GM10248 (cell line): ENCODE results near the gene POLR3H.
A peak's percentile ranks its signal among the peaks of the same experiment; 100 is the strongest.
"Not testable (repeated sequence)": the region's sequence is repeated elsewhere in the genome, so short reads cannot be mapped to it uniquely, and the experiment has no call there.

Experiments used
- CTCF ChIA-PET: fragments of 300-600 bp; sonication (Branson Sonifier 250); formaldehyde crosslinking; extraction: SDS; loops from one replicate; lab custom pipeline; 2021; ENCODE audit warnings: antibody characterized with exemption; lab: Yijun Ruan, JAX
- POLR2A ChIA-PET: fragments of 350-650 bp; sonication (Branson Sonifier 250); formaldehyde crosslinking; extraction: SDS; loops from one replicate; lab custom pipeline; 2020; ENCODE audit warnings: antibody characterized with exemption; lab: Yijun Ruan, JAX
- DNase-seq: peaks from one replicate; pipeline ENCODE4 v3.0.0; 2012; ENCODE audit errors: extremely low spot score
- CTCF ChIP-seq: IDR thresholded peaks from 2 replicates; pipeline ENCODE4 v1.5.1; 2012; ENCODE audit warnings: mild to moderate bottlenecking, low read depth; ENCODE audit errors: extremely low read depth, missing control alignments, control extremely low read depth

Gene POLR3H

GRCh38 chr22:41543854-41544670 lies at the start of gene POLR3H:
Gene POLR3H, minus strand, starts transcription at chr22:41544470. Its CDS starts 369 bp downstream, at chr22:41544101.
- ChIA-PET POLR2A (interaction anchor here (0.7 to 1.0 kb wide), 3 partner anchors 13 to 46 kb away, joined by 3 to 4 read pairs (median 3); partner anchors contain the start of gene PMM1), CTCF (interaction anchor here (0.8 to 2.4 kb wide), 20 partner anchors 9 to 397 kb away, joined by 3 to 12 read pairs (median 3); partner anchors contain the start of gene PMM1)
- TF ChIP-seq CTCF, result peak; percentile 89
- DNase-seq, result peak; percentile 100

- POLR2A ChIA-PET, DNase-seq: not testable (repeated sequence)
- CTCF ChIA-PET, result interaction anchor here (1.2 kb wide), 1 partner anchor 36 kb away, joined by 3 read pairs; no protein-coding TSS in a partner anchor
Observed at GRCh38 chr22:41593336-41593960, 49.2 kb upstream of the POLR3H start.

GRCh38 chr22:41589391-41590241 lies 45.3 kb upstream of the POLR3H start, which contains the start of gene PMM1:
Gene PMM1, minus strand, starts transcription at chr22:41589840. Its CDS starts 35 bp downstream, at chr22:41589805.
- ChIA-PET CTCF (interaction anchor here (0.6 to 2.2 kb wide), 14 partner anchors 9 to 393 kb away, joined by 3 to 7 read pairs (median 4); no protein-coding TSS in a partner anchor), POLR2A (interaction anchor here (0.5 to 1.7 kb wide), 12 partner anchors 11 to 1009 kb away, joined by 3 to 8 read pairs (median 4); partner anchors contain the start of genes DESI1, RANGAP1, TEF and TOB2)
- no peak for TF ChIP-seq CTCF
- DNase-seq, result peak; percentile 99

- CTCF ChIA-PET, result no interaction called here
- no peak for TF ChIP-seq CTCF
- POLR2A ChIA-PET, result no interaction called here
- DNase-seq, result no peak
Observed at GRCh38 chr22:41587347-41587723, 43.1 kb upstream of the POLR3H start.

- no peak for DNase-seq
- ChIA-PET CTCF (no interaction called here), POLR2A (interaction anchor here (0.5 to 1.0 kb wide), 2 partner anchors 85 to 286 kb away, joined by 3 to 8 read pairs; no protein-coding TSS in a partner anchor)
- no peak for TF ChIP-seq CTCF
Observed at GRCh38 chr22:41585898-41586297, 41.6 kb upstream of the POLR3H start.

GRCh38 chr22:41584881-41585280 lies 40.6 kb upstream of the POLR3H start:
- ChIA-PET POLR2A (no interaction called here), CTCF (no interaction called here)
- no peak for TF ChIP-seq CTCF
- DNase-seq, result no peak
